Measurements from ENCODE around the gene SEC23IP. TPM values are rescaled to one million over a fixed set of nuclear protein-coding genes. Genes with fewer than 3 reads are reported as not detected.
"Not testable (repeated sequence)": the region's sequence is repeated elsewhere in the genome, so short reads cannot be mapped to it uniquely, and the experiment has no call there.

Gene SEC23IP
- total RNA-seq, 1 donor from 2014 or later: 62.3 TPM

DNA sequence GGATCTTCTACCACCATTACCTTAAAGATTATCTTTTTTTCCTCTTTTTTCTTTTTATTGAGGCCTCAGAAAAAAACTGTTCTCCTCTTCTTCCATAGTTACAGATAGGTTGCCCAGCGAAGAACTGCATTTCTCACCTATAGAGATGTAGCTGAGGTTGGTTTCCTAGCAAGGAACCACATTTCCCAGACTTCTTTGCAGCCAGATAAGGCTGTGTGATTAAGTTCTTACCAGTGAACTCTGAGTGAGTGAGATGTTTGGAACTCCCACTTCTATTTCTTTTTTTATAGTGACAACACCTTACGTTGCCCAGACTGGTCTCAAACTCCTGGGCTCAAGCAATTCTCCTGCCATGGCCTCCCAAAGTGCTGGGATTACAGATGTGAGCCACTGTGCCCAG is 14.0 kb upstream of the SEC23IP start:
- DNase-seq (ENCODE audit: low spot score): no peak

DNA sequence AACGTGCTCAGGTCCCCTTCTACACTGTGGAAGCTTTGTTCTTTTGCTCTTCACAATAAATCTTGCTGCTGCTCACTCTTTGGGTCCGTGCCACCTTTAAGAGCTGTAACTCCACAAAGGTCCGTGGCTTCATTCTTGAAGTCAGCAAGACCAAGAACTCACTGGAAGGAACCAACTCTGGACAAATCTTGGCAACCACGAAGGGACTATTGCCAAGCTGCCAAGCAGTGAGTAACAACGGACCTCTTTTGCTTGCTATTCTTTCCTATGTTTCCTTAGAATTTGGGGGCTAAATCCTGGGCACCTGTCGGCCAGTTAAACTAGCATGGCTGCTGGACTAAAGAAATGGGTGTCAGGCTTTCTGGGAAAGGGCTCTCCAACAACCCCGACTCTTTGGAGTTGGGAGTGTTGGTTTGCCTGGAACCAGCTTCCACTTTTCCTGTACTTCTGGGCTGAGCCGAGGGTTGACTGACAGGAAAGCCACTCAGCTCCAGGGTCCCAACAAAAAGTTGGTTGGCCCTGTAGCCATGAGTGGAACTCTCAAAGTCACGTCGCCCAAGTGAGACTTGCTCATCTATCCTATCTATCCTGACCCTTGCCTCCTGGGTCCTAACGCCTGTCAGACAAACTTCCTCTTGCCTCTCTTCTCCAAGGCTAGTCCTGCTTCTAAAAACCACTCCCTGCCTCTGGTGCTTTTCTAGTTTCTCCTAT is 8.5 kb upstream of the SEC23IP start:
- DNase-seq (ENCODE audit: low spot score): not testable (repeated sequence)

DNA sequence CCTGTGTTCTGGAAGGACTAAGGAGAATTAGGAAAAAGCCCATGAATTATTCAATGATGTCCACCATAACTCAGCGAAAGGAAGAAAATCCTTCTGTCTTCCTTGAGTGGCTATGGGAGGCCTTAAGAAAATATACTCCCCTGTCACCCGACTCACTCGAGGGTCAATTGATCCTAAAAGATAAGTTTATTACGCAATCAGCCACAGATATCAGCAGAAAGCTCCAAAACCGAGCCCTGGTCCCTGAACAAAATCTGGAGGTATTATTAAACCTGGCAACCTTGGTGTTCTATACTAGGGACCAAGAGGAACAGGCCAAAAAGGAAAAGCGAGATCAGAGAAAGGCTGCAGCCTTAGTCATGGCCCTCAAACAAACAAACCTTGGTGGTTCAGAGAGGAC is 6.5 kb upstream of the SEC23IP start:
- not testable (repeated sequence) for DNase-seq (ENCODE audit: low spot score)

DNA sequence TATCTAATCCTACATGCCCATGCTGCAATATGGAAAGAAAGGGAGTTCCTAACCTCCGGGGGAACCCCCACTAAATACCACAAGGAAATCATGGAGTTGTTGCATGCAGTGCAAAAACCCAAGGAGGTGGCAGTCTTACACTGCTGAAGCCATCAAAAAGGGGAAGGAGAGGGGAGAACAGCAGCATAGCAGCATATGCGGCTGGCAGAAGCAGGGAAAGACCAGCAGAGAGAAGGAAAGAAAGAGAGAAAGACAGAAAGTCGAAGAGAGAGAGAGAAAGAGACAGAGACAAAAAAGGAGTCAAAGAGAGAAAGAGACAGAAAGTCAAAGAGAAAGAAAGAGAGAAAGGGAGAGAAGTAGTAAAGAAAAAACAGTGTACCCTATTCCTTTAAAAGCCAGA is 3.8 kb upstream of the SEC23IP start:
- not testable (repeated sequence) for DNase-seq (ENCODE audit: low spot score)

DNA sequence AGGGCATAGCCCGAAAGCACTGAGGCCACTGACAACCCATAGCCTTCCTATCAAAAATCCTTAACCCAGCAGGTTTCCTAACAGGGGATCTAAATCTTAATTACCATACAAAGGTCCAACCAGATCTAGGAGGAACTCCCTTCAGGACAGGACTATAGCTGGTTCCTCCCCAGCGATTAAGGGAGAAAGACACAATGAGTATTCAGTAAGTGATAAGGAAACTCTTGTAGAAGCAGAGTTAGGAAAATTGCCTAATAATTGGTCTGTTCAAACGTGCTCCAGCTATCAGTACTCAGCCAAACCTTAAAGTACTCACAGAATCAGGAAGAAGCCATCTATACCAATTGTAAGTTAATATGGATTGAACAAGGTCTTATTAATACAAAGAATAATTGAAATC is 3.3 kb upstream of the SEC23IP start:
- not testable (repeated sequence) for DNase-seq (ENCODE audit: low spot score)

DNA sequence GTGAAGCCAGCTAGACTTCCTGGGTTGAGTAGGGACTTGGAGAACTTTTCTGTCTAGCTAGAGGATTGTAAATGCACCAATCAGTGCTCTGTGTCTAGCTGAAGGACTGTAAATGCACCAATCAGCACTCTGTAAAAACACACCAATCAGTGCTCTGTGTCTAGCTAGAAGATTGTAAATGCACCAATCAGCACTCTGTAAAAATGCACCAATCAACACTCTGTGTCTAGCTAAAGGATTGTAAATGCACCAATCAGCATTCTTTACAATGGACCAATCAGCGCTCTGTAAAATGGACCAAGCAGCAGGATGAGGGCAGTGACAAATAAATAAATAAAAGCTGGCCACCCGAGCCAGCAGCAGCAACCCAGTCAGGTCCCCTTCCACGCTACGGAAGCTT is 2.2 kb upstream of the SEC23IP start:
- not testable (repeated sequence) for DNase-seq (ENCODE audit: low spot score)

DNA sequence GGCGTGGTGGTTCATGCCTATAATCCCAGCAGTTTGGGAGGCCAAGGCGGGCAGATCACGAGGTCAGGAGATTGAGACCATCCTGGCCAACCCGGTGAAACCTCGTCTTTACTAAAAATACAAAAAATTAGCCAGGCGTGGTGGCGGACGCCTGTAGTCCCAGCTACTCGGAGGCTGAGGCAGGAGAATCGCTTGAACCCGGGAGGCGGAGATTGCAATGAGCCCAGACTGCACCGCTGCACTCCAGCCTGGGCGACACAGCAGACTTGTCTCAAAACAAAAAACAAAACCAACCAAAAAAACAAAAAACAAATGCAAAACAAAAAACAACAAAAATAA is 712 bp upstream of the SEC23IP start:
- not testable (repeated sequence) for DNase-seq (ENCODE audit: low spot score)

DNA sequence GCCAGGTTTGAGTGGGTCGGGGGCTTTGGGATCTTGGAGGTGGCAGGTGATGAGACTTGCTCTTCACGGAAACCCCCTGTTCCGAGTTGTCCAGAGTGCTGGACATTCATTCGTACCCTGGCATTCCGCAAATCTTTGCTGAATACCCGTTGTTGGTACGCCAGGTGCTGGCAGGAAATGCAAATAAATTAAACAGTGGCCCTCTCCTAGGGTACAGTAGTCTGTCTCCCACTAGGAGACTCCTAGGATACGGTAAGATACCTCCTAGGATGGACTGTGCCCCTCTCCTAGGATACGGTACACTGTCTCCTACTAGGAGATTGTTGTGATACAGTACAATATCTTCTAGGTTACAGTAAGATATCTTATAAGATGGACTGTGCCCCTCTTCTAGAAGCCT is 544 bp downstream of the SEC23IP start:
- no peak for DNase-seq (ENCODE audit: low spot score)

DNA sequence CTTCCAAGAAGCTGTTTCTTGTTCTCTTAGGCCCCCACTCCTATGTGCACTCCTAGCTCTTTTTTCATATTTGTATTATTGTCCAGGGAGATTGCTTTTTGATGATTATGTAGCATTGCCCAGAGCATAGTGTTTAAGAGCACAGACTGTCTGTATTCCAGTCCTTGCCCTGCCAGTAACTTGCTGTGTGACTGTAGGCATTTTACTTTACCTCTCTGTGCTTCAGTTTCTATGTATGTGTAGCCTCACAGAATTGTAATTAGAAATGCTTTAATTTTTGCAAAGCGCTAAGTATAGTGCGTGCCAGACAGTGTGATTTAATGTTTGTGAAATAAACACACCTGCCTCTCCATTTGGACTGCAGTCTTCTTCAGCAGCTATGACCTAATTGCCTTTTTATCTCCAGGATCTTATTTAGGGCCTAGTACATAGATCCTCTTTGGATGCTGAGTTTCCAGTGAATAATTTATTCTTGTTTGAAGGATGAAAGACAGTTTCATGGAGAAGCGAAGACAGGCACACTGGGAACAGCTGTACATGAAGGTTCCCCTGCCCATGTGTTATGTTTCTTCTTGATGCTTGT is 1.4 kb downstream of the SEC23IP start:
- no peak for DNase-seq (ENCODE audit: low spot score)

DNA sequence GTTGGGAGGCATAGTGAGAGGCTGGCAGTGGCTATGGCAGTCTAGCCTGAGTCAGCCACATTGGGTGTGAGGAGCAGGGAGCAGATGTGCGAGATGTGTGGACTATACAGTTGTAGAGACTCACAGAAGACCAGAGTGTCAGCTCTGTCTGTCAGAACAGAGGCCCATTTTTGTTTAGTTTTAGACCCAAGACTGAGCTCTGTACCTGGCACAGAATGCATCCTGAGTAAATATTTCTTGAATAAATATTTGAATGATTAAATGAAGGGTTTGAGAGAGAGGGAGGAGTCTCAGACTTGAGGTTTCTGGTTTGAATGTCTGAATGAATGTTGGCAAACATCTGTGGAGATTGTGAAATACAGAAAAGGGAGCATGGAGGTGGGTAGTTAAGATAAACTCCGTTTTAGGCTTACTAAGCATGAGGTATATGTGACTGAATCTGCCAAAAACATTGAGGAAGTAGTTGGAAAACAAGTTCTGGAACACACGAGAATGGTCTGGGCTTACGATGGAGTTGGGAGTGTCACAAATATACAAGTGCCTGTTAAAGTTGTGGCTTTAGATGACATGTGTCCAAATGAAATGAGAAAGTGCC is 3.6 kb downstream of the SEC23IP start:
- no peak for DNase-seq (ENCODE audit: low spot score)

DNA sequence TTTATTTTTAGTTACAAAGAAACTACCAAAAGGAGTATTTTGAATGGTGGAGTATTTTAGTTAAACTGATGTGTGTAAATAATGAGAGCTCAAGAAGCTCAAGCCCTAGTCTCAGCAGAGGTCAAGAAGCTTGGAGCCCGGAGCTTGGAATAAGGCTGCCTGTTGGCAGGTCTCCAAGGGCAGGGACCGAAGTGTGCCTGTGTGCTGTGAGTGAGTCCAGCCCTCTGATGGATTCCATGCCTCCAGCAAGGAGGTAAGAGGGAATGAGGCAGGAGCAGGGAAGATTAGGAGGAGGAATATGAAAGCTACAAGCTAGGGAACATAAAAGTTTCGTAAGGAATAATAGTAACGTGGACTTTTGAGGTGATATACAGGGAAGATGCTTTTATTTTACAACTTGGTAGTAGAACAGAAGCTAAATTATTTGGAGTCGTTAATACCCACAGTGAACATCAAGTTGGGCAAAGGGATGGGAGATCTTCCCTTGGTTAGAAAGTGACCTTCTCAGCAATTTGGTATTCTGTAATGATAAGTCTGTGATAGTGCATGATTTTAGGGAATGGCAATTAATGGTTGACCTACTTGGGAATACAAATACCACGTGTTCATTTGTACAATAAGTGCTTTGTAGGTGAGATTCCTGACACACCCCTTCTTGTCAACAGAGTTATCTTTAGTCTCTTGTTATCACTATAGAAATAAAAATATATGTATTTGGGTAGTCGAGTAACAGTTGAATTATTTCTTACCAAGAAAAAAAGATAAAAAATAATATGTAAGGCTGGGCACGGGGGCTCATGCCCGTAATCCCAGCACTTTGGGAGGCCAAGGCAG is 4.6 kb downstream of the SEC23IP start:
- DNase-seq (ENCODE audit: low spot score): no peak

DNA sequence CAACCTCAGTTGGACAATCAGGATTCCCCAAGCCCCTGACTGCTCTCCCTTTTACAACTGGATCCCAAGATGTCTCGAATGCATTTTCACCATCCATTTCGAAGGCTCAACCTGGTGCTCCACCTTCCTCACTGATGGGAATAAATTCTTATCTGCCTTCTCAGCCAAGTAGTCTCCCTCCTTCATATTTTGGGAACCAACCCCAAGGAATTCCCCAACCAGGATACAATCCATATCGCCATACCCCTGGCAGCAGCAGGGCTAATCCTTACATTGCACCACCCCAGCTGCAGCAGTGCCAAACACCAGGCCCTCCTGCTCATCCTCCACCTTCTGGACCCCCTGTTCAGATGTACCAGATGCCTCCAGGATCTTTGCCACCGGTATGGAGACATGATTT is 6.0 kb downstream of the SEC23IP start:
- DNase-seq (ENCODE audit: low spot score): no peak

DNA sequence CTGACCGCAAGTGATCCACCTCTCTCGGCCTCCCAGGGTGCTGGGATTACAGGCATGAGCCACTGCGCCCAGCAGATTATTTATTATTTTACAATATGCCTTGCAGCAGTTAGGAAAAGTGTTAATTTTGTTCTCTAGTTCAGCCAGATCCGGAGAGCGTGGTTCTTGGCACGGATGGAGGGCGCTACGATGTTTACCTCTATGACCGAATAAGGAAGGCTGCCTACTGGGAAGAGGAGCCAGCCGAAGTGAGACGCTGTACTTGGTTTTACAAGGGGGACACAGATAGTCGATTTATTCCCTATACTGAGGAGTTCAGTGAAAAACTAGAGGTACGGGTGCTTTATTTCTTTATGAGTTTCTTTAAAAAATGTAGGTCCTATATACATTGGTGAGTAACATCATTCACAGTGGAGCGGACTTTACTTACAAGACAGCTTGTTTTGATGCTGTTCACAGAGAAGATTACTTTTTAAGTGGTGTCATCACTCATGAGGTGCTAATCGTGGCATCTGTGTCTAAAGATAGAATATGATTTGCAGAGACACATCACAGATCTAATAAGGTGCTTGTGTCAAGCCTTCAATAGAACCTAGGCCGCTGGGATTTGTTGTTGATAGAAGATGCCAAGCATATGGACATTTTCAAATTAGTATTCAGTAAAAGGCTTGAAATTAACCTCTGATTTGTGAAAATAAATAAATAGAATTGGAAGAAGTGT is 11.6 kb downstream of the SEC23IP start:
- DNase-seq (ENCODE audit: low spot score): no peak

DNA sequence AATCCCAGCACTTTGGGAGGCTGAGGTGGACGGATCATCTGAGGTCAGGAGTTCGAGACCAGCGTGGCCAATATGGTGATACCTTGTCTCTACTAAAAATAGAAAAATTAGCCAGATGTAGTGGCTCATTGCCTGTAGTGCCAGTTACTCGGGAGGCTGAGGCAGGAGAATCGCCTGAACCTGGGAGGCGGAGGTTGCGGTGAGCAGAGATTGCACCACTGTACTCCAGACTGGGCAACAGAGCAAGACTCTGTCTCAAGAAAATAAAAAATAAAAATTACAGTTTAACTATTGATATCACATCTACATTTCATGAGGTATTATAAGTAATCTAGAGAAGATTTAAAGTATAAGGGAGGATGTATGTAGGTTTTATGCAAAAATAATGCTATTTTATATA is 15.2 kb downstream of the SEC23IP start:
- not testable (repeated sequence) for DNase-seq (ENCODE audit: low spot score)

DNA sequence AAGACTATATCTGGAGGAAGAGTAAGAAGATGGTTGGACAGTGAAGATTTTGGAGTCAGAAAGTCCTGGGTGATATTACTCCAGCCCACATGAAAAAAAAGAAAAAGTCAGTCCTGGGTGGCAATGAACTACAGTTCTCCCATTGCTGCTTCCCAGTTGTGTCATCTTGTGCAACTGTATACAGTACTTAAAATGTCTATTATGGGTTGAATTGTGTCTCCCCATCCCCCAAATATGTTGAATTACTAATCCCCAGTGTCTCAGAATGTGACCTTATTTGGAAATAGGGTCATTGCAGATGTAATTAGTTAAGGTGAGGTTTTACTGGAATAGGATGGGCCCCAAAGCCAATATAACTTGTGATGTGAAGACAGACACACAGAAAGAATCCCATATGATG is 15.6 kb downstream of the SEC23IP start:
- DNase-seq (ENCODE audit: low spot score): no peak

DNA sequence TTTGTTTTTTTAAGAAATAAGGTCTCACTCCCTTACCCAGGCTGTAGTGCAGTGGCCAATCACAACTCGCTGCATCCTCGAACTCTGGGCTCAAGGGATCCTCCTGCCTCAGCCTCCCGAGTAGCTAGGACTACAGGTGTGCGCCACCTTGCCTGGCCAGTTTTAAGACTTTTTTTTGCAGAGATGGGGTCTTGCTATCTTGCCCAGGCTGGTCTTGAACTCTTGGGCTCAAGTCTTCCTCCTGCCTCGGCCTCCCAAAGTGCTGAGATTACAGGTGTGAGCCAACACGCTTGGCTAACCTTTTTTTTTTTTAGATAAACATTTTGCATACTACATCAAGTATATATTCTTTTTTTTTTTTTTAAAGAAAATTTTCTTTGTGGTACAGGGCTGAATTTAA is 18.2 kb downstream of the SEC23IP start:
- no peak for DNase-seq (ENCODE audit: low spot score)

DNA sequence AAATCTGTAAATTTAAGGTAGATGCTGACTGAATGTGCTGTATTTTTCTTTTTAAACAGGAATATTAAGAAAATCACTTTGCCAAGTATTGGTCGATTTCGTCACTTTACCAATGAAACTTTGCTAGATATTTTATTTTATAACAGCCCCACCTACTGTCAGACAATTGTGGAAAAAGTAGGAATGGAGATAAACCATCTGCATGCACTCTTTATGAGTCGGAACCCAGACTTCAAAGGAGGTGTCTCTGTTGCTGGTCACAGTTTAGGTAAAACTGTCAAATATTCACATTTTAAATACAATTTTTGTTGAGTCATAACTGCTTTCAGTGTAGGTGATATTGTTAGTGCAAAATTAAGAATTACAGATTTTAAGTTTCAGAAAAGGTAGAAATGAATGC is 25.2 kb downstream of the SEC23IP start:
- no peak for DNase-seq (ENCODE audit: low spot score)

DNA sequence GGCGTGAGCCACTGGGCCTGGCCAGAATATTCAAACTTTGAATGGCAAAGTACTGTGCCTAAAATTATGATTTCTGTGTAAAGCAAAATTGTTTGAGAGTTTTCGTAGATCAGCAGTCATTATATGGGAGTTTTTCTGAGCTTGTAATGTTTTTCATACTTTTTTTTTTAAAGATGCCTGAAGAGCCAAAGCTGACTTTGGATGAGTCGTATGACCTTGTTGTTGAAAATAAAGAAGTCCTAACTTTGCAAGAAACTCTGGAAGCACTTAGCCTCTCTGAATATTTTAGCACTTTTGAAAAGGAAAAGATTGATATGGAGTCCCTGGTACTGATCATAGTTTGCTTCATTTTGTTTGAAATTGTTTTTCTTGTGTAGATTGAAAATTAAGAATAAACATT is 26.7 kb downstream of the SEC23IP start:
- DNase-seq (ENCODE audit: low spot score): no peak

DNA sequence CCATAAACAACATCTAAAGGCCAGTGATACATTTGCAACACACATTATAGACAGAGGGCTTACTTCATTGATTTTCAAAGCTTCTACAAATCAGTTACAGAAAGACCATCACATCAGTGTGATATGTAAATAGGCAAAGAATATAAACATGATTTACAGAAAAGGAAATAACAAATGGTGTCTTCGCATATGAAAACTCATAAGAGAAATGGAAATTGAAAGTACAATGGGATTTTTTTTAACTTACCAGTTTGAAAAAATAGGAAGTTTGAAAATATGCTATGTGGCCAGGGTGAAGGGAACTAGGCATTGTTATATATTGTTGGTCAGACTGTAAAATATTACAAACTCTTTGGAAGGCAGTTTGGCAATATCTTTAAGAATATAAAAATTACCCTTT is 27.3 kb downstream of the SEC23IP start:
- DNase-seq (ENCODE audit: low spot score): no peak

DNA sequence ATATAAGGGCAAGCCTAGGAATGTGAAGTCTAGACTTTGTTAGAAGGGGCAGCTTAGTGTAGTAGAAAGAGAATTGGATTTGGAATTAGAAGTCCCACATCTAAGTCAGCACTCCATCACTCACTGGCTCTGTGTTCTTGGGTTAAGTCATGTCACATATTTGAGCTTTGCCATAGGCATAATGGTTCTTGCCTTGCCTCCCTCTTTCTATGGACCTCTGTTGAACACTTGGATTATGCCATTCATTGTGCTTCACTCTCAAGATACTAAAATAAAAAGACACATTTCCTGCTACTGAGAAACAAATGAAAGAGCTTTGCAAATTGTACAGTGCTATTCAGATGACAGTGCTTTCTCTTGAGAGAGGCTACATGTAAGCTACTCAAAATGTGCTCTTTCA is 35.9 kb downstream of the SEC23IP start:
- no peak for DNase-seq (ENCODE audit: low spot score)

DNA sequence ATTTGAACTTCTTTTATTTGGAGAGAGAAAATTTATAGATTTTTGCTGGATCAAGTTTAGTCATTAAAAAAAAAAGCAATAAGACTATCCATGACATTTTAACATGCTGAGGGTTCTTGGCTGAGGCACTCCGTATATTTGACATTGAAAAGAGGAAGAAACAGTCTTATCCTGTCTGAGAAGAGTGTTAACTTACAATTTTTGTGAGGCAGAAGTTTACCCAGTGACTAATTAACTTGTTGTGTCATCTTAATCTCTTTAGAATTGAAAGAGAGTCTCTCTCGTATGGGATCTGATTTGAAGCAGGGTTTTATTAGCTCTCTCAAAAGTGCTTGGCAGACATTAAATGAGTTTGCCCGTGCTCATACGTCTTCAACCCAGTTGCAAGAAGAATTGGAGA is 39.3 kb downstream of the SEC23IP start:
- no peak for DNase-seq (ENCODE audit: low spot score)
